ENCODE measurements around the gene PRR14.

The PRR14 gene

DNA sequence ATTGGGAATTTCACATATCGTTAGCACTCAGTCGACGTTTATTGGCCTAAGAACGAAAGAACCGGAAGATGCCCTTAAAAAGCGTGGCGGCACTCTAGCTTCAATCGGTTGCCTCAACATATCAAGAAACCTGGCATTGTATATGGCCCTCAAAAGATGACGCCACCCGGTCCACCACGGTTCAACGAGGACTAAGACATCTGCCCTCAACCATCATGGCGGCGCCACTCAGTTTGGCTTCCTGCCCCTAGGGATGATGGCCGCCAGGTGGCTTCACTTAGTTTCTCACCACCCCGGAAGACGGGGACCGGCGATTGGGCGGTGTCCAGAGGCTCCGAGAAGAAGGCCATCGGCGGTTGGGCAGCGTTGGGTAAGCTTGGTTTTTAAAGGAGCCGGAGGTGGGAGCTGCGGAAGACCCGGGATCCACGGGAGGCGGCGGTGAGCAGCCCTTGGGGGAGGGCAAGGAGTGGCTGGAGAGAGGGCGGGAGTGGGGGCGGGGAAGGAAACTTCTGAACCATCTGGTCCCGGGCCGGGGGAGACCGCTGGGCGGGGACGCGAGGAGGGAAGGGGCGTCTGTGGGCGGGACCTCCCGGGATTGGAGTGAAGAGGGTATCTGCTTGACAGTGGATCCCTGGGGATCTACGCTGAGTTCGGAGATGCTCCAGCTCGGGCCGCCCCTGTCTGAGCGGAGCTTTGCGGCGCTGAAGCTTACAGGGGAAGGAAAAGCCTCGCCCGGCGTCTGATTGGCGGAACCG is at the start of gene PRR14:
PRR14 (plus strand) TSS at position 592 of the 755 bp plus-strand sequence. CDS start 686 bp downstream, outside the sequence.
- DNase-seq = peak; percentile 100

DNA sequence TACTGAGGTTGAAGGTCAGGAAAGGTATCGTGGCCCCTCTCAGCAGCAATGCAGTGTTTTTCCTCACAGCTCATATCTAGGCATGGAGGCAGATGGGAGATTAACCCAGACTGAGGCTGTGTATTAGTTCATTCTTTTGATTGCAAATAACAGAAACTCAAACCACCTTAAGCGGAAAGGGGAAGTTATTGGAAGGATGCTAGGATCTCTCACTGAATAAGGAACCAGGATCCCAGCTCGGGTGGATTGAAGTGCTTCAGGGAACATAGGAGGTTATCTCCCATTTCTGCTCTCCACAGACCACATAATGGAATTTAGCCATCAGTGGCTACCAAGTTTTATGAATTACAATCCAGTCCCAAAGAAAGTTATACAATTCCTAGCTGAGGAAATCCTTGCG is 48.8 kb upstream of the PRR14 start:
- DNase-seq = peak; percentile 71

GRCh38 chr16:30602616-30603277 is 48.0 kb upstream of the PRR14 start:
- DNase-seq = peak; percentile 70

DNA sequence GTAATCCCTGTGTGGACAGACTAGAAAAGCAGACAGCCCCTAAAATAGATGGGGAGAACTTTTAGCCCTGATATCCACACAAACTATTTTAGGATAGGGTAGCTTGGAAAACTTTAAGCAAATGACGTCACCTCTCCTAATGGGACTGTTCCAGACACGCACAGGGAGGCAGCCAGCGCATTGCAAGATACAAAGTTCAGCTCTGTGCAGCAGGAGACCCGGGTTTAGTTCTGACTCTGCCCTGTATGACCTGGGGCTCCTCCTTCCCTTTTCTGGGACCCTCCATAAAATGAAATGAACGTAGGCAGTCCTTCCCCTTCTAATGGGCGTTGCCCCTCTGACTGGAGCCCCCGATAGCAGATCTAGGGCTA is 46.8 kb upstream of the PRR14 start:
- DNase-seq = no peak

- DNase-seq = no peak
These were observed 46.3 kb upstream of the PRR14 start for GRCh38 chr16:30604316-30604947.

DNA sequence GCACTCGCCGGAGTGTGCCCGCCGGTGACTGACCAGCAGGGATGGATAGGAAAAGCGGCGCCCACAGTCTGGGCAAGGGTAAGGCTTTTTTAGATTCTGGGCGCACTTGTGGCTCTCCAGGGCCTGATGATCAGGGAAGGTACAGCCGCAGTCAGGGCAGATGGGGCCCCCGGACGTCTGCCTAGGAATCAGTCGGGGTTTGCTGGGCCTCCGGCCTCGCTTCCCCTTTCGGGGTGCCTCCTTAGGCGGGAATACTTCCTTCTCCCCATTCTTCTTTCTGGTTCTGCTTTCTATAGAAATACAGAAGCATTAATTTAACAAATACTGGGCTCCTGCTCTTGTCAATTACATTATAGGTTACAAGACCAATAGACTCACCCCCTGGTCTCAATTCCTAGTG is 45.6 kb upstream of the PRR14 start:
- DNase-seq = peak; percentile 78

DNA sequence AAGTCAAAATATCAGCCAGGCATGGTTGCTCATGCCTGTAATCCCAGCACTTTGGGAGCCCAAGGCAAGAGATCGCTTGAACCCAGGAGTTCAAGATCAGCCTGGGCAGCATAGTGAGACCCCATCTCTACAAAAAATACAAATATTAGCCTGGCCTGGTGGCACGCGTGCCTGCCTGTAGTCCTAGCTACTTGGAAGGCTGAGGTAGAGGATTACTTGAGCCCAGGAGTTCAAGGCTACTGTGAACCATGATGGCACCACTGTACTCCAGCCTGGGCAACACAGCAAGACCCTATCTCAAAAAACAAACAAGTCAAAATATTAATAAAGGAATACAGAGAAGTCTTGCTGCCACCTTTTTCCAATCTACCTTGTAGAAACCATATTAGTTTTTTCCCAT is 44.8 kb upstream of the PRR14 start:
- no peak for DNase-seq

- no peak for DNase-seq
These were observed 41.5 kb upstream of the PRR14 start for GRCh38 chr16:30609002-30609925.

DNA sequence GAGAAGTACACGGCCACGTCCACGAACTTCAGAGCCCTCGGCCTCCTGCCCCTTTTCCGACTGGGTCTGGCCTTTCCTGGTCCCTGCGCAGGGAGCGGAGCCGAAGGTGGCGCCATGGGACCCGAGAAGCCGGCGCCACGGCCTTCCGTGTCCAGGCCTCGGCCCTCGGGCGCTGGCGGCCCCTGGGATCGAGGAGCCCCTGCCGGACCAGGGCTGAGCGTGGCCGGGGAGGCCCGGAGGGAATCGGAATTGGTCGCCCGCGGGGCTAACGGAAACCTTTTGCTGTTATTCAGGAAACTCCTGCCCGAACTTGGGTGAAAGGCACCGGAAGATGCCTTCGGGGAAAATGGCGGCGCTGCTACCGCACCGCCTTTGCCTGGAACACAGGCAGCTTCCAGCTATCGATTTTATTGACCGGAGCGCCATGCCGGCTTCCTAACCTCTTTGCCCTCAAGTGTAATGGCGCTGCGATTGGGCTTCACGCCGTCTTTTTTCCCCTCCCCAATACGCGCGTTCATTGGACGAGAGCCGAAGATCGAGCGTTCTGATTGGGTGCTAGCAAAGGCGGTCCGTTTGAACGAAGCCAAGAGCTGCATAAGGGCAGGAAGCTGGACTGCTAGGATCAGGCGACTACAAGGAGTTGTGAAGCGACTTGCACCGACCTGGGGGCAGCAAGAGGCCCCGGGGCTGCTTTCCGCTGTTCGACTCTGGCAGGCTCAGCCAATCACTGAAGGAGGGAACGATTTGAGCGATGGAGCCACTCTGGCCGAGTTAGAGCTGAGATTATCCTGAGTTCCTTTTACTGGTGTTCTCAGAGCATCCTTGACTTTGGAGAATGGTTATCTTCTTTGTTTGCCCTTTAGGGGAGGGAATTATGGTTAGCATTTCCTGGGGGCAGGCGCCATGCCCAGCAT is 40.6 kb upstream of the PRR14 start, which contains the start of gene ZNF689:
ZNF689 (minus strand) TSS at position 464 of the 914 bp plus-strand sequence; CDS start at position 116, 348 bp downstream.
- DNase-seq = peak; percentile 96

DNA sequence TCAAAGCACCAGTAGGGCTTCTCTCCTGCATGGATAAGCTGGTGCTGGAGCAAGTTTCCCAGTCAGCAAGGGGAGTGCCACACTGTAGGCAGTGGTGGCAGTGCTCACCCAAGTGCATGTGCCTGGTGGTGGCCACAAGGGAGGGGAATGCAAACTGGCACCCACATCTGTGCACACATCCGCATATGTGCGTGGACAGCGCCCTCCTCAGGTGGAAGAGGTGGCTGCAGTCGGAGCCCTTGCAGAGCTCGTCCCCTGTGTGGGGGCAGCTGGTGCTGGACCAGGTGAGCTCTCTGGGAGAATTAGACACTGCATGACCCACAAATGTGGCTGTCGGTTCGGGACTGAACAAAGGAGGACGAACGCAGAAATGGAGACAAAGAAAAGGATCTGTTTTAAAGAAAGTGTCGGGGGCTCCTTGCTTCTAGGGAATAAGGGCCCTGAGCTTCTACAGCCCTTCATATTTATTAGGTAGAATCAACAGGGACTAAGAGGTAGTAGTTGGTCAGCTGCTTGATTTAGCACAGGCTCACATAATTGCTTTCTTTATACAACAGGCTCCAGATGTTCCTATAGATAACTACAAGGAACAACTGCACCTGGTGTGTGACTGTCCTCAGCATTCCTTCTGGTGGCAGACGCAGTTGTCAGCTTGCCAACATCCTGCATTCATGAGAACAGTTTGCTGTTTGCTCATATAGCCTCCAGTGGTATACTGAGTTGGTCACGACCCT is 35.2 kb upstream of the PRR14 start:
- DNase-seq = peak; percentile 67

- DNase-seq = peak; percentile 41
These were observed 31.6 kb upstream of the PRR14 start for GRCh38 chr16:30619202-30619601.

GRCh38 chr16:30619638-30620037 is 31.1 kb upstream of the PRR14 start:
- no peak for DNase-seq

- no peak for DNase-seq
These were observed 30.6 kb upstream of the PRR14 start for GRCh38 chr16:30620169-30620568.

GRCh38 chr16:30621765-30622164 is 29.0 kb upstream of the PRR14 start:
- DNase-seq = no peak

- DNase-seq = no peak
These were observed 28.2 kb upstream of the PRR14 start for GRCh38 chr16:30622455-30623032.

- no peak for DNase-seq
These were observed 27.1 kb upstream of the PRR14 start for GRCh38 chr16:30623536-30624283.

GRCh38 chr16:30626236-30626635 is 24.5 kb upstream of the PRR14 start:
- no peak for DNase-seq

GRCh38 chr16:30628628-30629540 is 21.9 kb upstream of the PRR14 start:
- DNase-seq = peak; percentile 82

DNA sequence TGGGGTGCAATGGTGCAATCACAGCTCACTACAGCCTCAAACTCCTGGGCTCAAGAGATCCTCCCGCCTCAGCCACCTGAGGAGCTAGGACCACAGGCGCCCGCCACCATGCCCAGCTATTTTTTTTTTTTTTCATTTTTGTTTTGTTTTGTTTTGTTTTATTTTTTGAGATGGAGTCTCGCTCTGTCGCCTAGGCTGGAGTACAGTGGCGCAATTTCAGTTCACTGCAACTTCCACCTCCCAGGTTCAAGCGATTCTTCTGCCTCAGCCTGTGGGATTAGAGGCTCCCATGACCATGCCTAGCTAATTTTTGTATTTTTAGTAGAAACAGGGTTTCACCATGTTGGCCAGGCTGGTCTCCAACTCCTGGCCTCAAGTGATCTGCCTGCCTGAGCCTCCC is 18.3 kb upstream of the PRR14 start:
- DNase-seq = peak; percentile 23

Data from MV-4-11 (cell line).